Mucosa of rectum (tissue), 2 donors: ENCODE data around the gene PLEKHM2.

ENCODE experiments used
- H3K27ac ChIP-seq, 2 donors: one replicate each; pipeline ENCODE4 v1.7.0; 2013; ENCODE audit warnings: inconsistent platforms in 2 of 2, low read depth in 2 of 2, low read length in 2 of 2
- H3K27me3 ChIP-seq, 2 donors: one replicate each; pipeline ENCODE4 v1.7.0; 2013; ENCODE audit warnings: low read length in 2 of 2; ENCODE audit not compliant: control insufficient read depth in 2 of 2, insufficient read depth in 2 of 2
- H3K36me3 ChIP-seq, 2 donors: one replicate each; pipeline ENCODE4 v1.7.0; 2013; ENCODE audit warnings: low read length in 2 of 2; ENCODE audit not compliant: control insufficient read depth in 2 of 2, insufficient read depth in 2 of 2
- H3K4me1 ChIP-seq, 2 donors: one replicate each; pipeline ENCODE4 v1.7.0; 2013; ENCODE audit warnings: low read length in 2 of 2, mild to moderate bottlenecking in 1 of 2; ENCODE audit not compliant: control insufficient read depth in 2 of 2, insufficient read depth in 2 of 2
- H3K4me3 ChIP-seq, 2 donors: one replicate each; pipeline ENCODE4 v1.7.0; 2013; ENCODE audit warnings: low read length in 2 of 2
- H3K9ac ChIP-seq, 2 donors: one replicate each; pipeline ENCODE4 v1.7.0; 2013; ENCODE audit warnings: low read length in 2 of 2, low read depth in 1 of 2, mild to moderate bottlenecking in 1 of 2
- H3K9me3 ChIP-seq, 2 donors: one replicate each; pipeline ENCODE4 v1.7.0; 2013; ENCODE audit warnings: low read length in 2 of 2; ENCODE audit not compliant: control insufficient read depth in 2 of 2
- donor health status: healthy.
- donor health status: Normal muscosa, but diverticular disease.

The PLEKHM2 gene

GRCh38 chr1:15731735-15732685 lies 47.9 kb downstream of the PLEKHM2 start:
- Histone ChIP-seq H3K36me3 (peaks cover 64 to 66% of the 10 kb centered on the region in 2 donors), H3K27ac (no peak overlapping the region), H3K9ac (no peak overlapping the region), H3K9me3 (no peaks in the 10 kb centered on the region), H3K4me1 (peaks cover 13 to 22% of the 10 kb centered on the region in 2 donors), H3K27me3 (no peaks in the 10 kb centered on the region), H3K4me3 (no peak overlapping the region)

GRCh38 chr1:15732686-15733081 lies 48.6 kb downstream of the PLEKHM2 start:
- Histone ChIP-seq H3K9me3 (no peaks in the 10 kb centered on the region), H3K4me3 (no peak overlapping the region), H3K27me3 (no peaks in the 10 kb centered on the region), H3K9ac (no peak overlapping the region), H3K4me1 (peaks cover 16 to 29% of the 10 kb centered on the region in 2 donors), H3K27ac (no peak overlapping the region), H3K36me3 (peaks cover 58 to 59% of the 10 kb centered on the region in 2 donors)

DNA sequence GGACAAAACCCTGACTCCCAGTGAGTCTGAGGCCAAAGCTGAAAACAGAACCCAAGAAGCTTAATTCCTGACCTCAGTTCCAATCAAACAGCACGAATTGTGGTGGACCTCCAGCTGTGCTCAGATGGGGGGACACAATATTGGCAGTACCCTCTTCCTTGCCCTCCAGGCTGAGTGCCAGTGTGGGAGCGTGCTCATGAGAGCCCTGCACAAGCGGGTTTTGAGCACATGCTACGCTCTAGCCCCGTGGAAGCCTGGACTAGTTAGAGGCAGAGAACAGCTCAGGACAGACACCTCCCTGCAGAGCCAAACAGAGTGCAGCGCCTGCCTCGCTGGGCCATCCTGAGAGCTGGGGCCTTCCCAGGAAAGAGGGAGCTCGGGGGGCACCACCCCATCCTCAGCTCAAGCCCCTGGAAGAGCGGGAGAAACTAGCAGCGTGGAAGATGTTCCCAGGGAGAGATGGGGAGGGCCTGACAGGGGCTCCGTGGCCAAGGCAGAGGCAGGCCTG lies 49.2 kb downstream of the PLEKHM2 start:
- Histone ChIP-seq H3K27ac (no peak overlapping the region), H3K27me3 (no peaks in the 10 kb centered on the region), H3K4me1 (peaks cover 22 to 35% of the 10 kb centered on the region in 2 donors), H3K9ac (no peak overlapping the region), H3K4me3 (no peak overlapping the region), H3K36me3 (peaks cover 52 to 53% of the 10 kb centered on the region in 2 donors), H3K9me3 (no peaks in the 10 kb centered on the region)

DNA sequence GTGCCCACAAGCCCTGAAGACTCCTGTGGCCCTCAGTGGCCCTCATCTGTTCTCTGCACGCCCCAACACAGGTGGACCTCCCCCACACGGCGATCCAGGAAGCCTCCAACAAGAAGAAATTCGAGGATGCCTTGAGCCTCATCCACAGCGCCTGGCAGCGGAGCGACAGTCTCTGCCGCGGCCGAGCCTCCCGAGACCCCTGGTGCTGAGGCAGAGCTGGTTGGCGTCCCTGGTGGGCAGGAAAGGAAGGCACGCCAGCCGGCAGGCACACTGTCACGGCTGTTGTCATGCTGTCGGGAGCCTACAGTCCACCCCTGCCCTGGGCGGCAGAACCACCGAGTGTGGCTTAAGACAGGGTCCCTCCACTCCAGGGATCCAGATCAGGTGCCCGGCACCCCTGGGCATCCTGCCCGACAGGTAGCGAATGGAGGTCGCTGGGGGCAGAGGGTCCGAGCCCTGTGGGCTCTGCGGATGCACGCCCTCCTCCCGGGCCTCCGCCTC lies 49.7 kb downstream of the PLEKHM2 start:
- no peak overlapping the region for H3K4me3 ChIP-seq

GRCh38 chr1:15734296-15734695 lies 50.2 kb downstream of the PLEKHM2 start:
- Histone ChIP-seq H3K4me3 (no peak overlapping the region), H3K9me3 (no peaks in the 10 kb centered on the region), H3K9ac (no peak overlapping the region), H3K36me3 (peaks cover 43% of the 10 kb centered on the region in 2 donors), H3K27ac (no peak overlapping the region), H3K4me1 (peaks cover 26 to 37% of the 10 kb centered on the region in 2 donors), H3K27me3 (no peaks in the 10 kb centered on the region)

More for the DNA sequence above, 49.7 kb downstream of the PLEKHM2 start:
- peaks cover 48% of the 10 kb centered on the region in 2 donors for H3K36me3 ChIP-seq
- H3K27ac ChIP-seq, result no peak overlapping the region
- no peaks in the 10 kb centered on the region for H3K27me3 ChIP-seq
- H3K9me3 ChIP-seq, result no peaks in the 10 kb centered on the region
- H3K4me1 ChIP-seq, result peaks cover 25 to 37% of the 10 kb centered on the region in 2 donors
- no peak overlapping the region for H3K9ac ChIP-seq

- Histone ChIP-seq H3K4me1 (peaks cover 26 to 37% of the 10 kb centered on the region in 2 donors), H3K4me3 (no peak overlapping the region), H3K27me3 (no peaks in the 10 kb centered on the region), H3K9ac (peak overlapping the region in 1 of 2 donors; percentile 85), H3K36me3 (peaks cover 37 to 38% of the 10 kb centered on the region in 2 donors), H3K27ac (peak overlapping the region; percentile 93), H3K9me3 (no peaks in the 10 kb centered on the region)
These were observed 50.8 kb downstream of the PLEKHM2 start for GRCh38 chr1:15734901-15735300.

- Histone ChIP-seq H3K36me3 (peaks cover 35 to 37% of the 10 kb centered on the region in 2 donors), H3K9ac (peak overlapping the region in 1 of 2 donors; percentile 85), H3K27me3 (no peaks in the 10 kb centered on the region), H3K9me3 (no peaks in the 10 kb centered on the region), H3K27ac (peak overlapping the region; percentile 93), H3K4me1 (peaks cover 26 to 39% of the 10 kb centered on the region in 2 donors), H3K4me3 (peak overlapping the region in 1 of 2 donors; percentile 68)
These were observed 51.4 kb downstream of the PLEKHM2 start for GRCh38 chr1:15735304-15736037.

GRCh38 chr1:15736038-15736891 lies 52.1 kb downstream of the PLEKHM2 start, which contains the start of gene SLC25A34:
TSS of gene SLC25A34 (plus strand) at chr1:15736258. CDS start at chr1:15736486, 228 bp downstream.
- peaks cover 28 to 29% of the 10 kb centered on the region in 2 donors for H3K36me3 ChIP-seq
- no peaks in the 10 kb centered on the region for H3K9me3 ChIP-seq
- peaks cover 26 to 47% of the 10 kb centered on the region in 2 donors for H3K4me1 ChIP-seq
- peak within 1 kb of the TSS; percentile 93 for H3K27ac ChIP-seq
- no peaks in the 10 kb centered on the region for H3K27me3 ChIP-seq
- peak within 1 kb of the TSS; percentile 57 to 68 for H3K4me3 ChIP-seq
- peak within 1 kb of the TSS; percentile 70 to 85 for H3K9ac ChIP-seq

- H3K27ac ChIP-seq, result peak overlapping the region; percentile 93
- H3K4me1 ChIP-seq, result peaks cover 29 to 51% of the 10 kb centered on the region in 2 donors
- H3K9ac ChIP-seq, result peak overlapping the region in 1 of 2 donors; percentile 85
- H3K27me3 ChIP-seq, result no peaks in the 10 kb centered on the region
- H3K4me3 ChIP-seq, result peak overlapping the region; percentile 57 to 68
- no peaks in the 10 kb centered on the region for H3K9me3 ChIP-seq
- peaks cover 22 to 23% of the 10 kb centered on the region in 2 donors for H3K36me3 ChIP-seq
These were observed 52.8 kb downstream of the PLEKHM2 start for GRCh38 chr1:15736892-15737261.
